ENCODE measurements around the gene LGALS8. TPM values are rescaled to one million over a fixed set of nuclear protein-coding genes. Genes with fewer than 3 reads are reported as not detected.

The LGALS8 gene
- total RNA-seq, result 146 TPM

GRCh38 chr1:236523704-236524141, at the start of gene LGALS8:
TSS of gene LGALS8 (plus strand) at chr1:236523982. CDS start at chr1:236526071, 2,089 bp downstream.

Other genes with a start within 250 kb of the LGALS8 start
- gene ERO1B, start 242.0 kb upstream of the LGALS8 start, total RNA-seq, result 24.7 TPM
- 3.1 TPM for gene EDARADD, start 129.7 kb upstream of the LGALS8 start, total RNA-seq
- 92.3 TPM for gene HEATR1, start 80.5 kb downstream of the LGALS8 start, total RNA-seq
- gene ACTN2, start 162.5 kb downstream of the LGALS8 start, total RNA-seq, result 138 TPM